HCT116 (cell line): ENCODE data around the gene ERN1.

Experiments used
- CTCF ChIP-seq, 3 experiments: fragments of 200-600 bp in 1 of 3; sonication (generic) in 1 of 3; IDR thresholded peaks in 2 of 3; conservative IDR thresholded peaks in 1 of 3; 2 replicates each; pipeline ENCODE4 v1.5.1; 2012 to 2017; ENCODE audit warnings: low read depth in 2 of 3, low read length in 2 of 3, antibody characterized with exemption in 1 of 3, borderline replicate concordance in 1 of 3, control low read depth in 1 of 3, mild to moderate bottlenecking in 1 of 3, mixed read lengths in 1 of 3, mixed run types in 1 of 3, moderate library complexity in 1 of 3; ENCODE audit not compliant: insufficient read depth in 1 of 3
- ELF1 ChIP-seq: IDR thresholded peaks from 2 replicates; pipeline ENCODE4 v1.6.1; 2012; ENCODE audit warnings: low read depth, borderline replicate concordance
- JUND ChIP-seq: IDR thresholded peaks from 2 replicates; pipeline ENCODE4 v1.6.1; 2012

- TF ChIP-seq JUND (no peak), ELF1 (no peak), CTCF (IDR thresholded peaks at IDR 0.05 in 2 of 3, conservative IDR thresholded peaks at IDR 0.05 in 1 of 3; ENCODE audit: borderline replicate concordance in 1 of 3, insufficient read depth in 1 of 3, low read depth in 2 of 3, low read length in 2 of 3) (no peak)
Measured at GRCh38 chr17:64058621-64059020, 71.3 kb downstream of the ERN1 start.
